ENCODE data around the gene TBC1D22A. TPM values are rescaled to one million over a fixed set of nuclear protein-coding genes. Genes with fewer than 3 reads are reported as not detected.
A peak's percentile ranks its signal among the peaks of the same experiment; 100 is the strongest.

The TBC1D22A gene
- total and polyA plus RNA-seq, 9 donors, result 12.5 to 25.6 (median 18.5) TPM

GRCh38 chr22:46845296-46846149 lies 83.1 kb downstream of the TBC1D22A start:
- peak overlapping the region; percentile 8 for H3K4me3 ChIP-seq
- WGBS, 3 donors, result 4 to 17% (median 6%) methylated on average over 17 of the region's 17 CpGs
- H3K27ac ChIP-seq, result no peak overlapping the region
- TF ChIP-seq POLR2A (IDR thresholded peaks at IDR 0.05) (no peak), EP300 (IDR thresholded peaks at IDR 0.05) (no peak), CTCF (IDR thresholded peaks at IDR 0.05) (peak; percentile 28 to 66 (median 58))
- H3K4me1 ChIP-seq (ENCODE audit: insufficient read depth), result peaks cover 2% of the 10 kb centered on the region
- H3K36me3 ChIP-seq, result no peaks in the 10 kb centered on the region
- peak in 4 of 5 donors; percentile 30 to 57 (median 45) for DNase-seq
- H3K27me3 ChIP-seq, result no peaks in the 10 kb centered on the region
- intact Hi-C loops (cut with DNase I), result no loop called here
- H3K9me3 ChIP-seq, result no peaks in the 10 kb centered on the region

- Histone ChIP-seq H3K9me3 (no peaks in the 10 kb centered on the region), H3K4me1 (ENCODE audit: insufficient read depth) (peaks cover 2% of the 10 kb centered on the region), H3K4me3 (no peak overlapping the region), H3K27me3 (no peaks in the 10 kb centered on the region), H3K36me3 (no peaks in the 10 kb centered on the region), H3K27ac (no peak overlapping the region)
- no peak for DNase-seq
- no peak for TF ChIP-seq POLR2A (IDR thresholded peaks at IDR 0.05)
- no peak for TF ChIP-seq CTCF (IDR thresholded peaks at IDR 0.05)
- TF ChIP-seq EP300 (IDR thresholded peaks at IDR 0.05), result no peak
- 87 to 89% (median 87%) methylated on average over 17 of the region's 17 CpGs for WGBS, 3 donors
- intact Hi-C loops (cut with DNase I), result no loop called here
Measured at GRCh38 chr22:46846150-46846831, 83.8 kb downstream of the TBC1D22A start.

- TF ChIP-seq CTCF (IDR thresholded peaks at IDR 0.05), result no peak
- no peak for TF ChIP-seq EP300 (IDR thresholded peaks at IDR 0.05)
- whole genome bisulfite sequencing, 3 donors, result 83 to 90% (median 84%) methylated on average over 12 of the region's 12 CpGs
- peaks cover 2% of the 10 kb centered on the region for H3K4me1 ChIP-seq (ENCODE audit: insufficient read depth)
- no peak overlapping the region for H3K4me3 ChIP-seq
- DNase-seq, result no peak
- H3K27ac ChIP-seq, result no peak overlapping the region
- H3K27me3 ChIP-seq, result no peaks in the 10 kb centered on the region
- intact Hi-C loops (cut with DNase I), result no loop called here
- no peaks in the 10 kb centered on the region for H3K9me3 ChIP-seq
- H3K36me3 ChIP-seq, result no peaks in the 10 kb centered on the region
Measured at GRCh38 chr22:46846832-46847355, 84.4 kb downstream of the TBC1D22A start.

DNA sequence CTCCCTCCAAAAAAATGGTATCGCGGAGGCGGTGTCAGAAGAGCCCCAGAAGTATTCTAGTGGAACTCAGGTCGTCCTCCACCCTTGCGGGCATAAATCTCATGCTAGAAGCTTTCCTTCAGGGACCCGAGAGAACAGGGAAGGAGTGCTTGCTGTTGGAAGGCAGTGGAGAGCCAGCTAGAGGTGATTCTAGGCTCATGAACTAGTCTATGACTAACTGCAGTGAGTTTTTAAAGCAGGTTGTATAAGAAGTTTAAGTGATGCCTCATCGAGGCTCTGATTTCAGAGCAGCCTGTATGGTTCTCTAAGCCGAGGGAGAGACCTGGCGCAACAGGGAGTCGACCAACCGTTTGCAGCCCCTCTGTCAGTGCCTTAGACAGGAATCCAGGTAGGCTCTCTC lies 85.7 kb downstream of the TBC1D22A start:
- 86 to 89% (median 88%) methylated on average over 11 of the region's 11 CpGs for WGBS, 3 donors

More for the DNA sequence above, 85.7 kb downstream of the TBC1D22A start:
- peaks cover 2% of the 10 kb centered on the region for H3K4me1 ChIP-seq (ENCODE audit: insufficient read depth)
- H3K27me3 ChIP-seq, result no peaks in the 10 kb centered on the region
- H3K4me3 ChIP-seq, result no peak overlapping the region
- intact Hi-C loops (cut with DNase I), result no loop called here
- H3K36me3 ChIP-seq, result no peaks in the 10 kb centered on the region
- no peaks in the 10 kb centered on the region for H3K9me3 ChIP-seq
- H3K27ac ChIP-seq, result no peak overlapping the region
- TF ChIP-seq CTCF (IDR thresholded peaks at IDR 0.05) (no peak), POLR2A (IDR thresholded peaks at IDR 0.05) (no peak), EP300 (IDR thresholded peaks at IDR 0.05) (no peak)
- no peak for DNase-seq

Measured in ovary (tissue), 9 donors.